HepG2 (cell line): ENCODE measurements around the gene ELL. TPM values are rescaled to one million over a fixed set of nuclear protein-coding genes. Genes with fewer than 3 reads are reported as not detected.

Source experiments
- ATAC-seq: fragments of 200-7000 bp; cut with Tn5 transposase; 3 replicates; pipeline ENCODE4 v1.9.1; 2020; ENCODE audit warnings: mild to moderate bottlenecking, moderate library complexity
- BruUV-seq: library from RNA; stranded (reverse); fragments of 400-500 nt; replicated peaks from 2 replicates; lab custom pipeline; 2021; lab: Mats Ljungman, UMichigan
- CTCF ChIA-PET: fragments of 300-600 bp; formaldehyde crosslinking; extraction: SDS; loops from one replicate; lab custom pipeline; 2021; ENCODE audit warnings: low total read pairs, inconsistent platforms, low intra/inter-chr PET ratio; lab: Yijun Ruan, JAX
- POLR2A ChIA-PET: fragments of 350-600 bp; sonication (Branson Sonifier 250); formaldehyde crosslinking; loops from one replicate; lab custom pipeline; 2020; ENCODE audit warnings: antibody characterized with exemption, inconsistent platforms; lab: Yijun Ruan, JAX
- DNase-seq: peaks from one replicate; pipeline ENCODE4 v3.0.0-alpha.2; 2015; ENCODE audit warnings: low spot score
- FAIRE-seq: peaks from 3 replicates; lab custom pipeline; 2011; peaks lifted over from hg19 to GRCh38; lab: Jason Lieb, UNC
- H2AFZ ChIP-seq: one replicate; pipeline ENCODE4 v1.6.1; 2011; ENCODE audit warnings: low read length, inconsistent platforms
- H3K27ac ChIP-seq: fragments of 300-600 bp; 3 replicates; pipeline ENCODE4 v1.8.0; 2011; ENCODE audit warnings: mixed run types, mild to moderate bottlenecking, mixed read lengths, low read length, inconsistent platforms; ENCODE audit not compliant: insufficient read depth; ENCODE audit errors: extremely low read length
- H3K27me3 ChIP-seq, 2 experiments: fragments of 200-600 bp in 1 of 2; 2 replicates in 1 of 2; 3 replicates in 1 of 2; pipeline versions ENCODE4 v1.6.0 to v1.8.0; 2011; ENCODE audit warnings: low read length in 2 of 2, mild to moderate bottlenecking in 2 of 2, moderate library complexity in 2 of 2, inconsistent platforms in 1 of 2; ENCODE audit not compliant: insufficient read depth in 2 of 2, control insufficient read depth in 1 of 2
- H3K36me3 ChIP-seq, 2 experiments: fragments of 200-600 bp in 1 of 2; replicated peaks in 1 of 2; 2 replicates in 1 of 2; 3 replicates in 1 of 2; pipeline versions ENCODE4 v1.5.1 to v1.8.0; 2011; ENCODE audit warnings: low read length in 2 of 2, inconsistent platforms in 1 of 2; ENCODE audit not compliant: insufficient read depth in 2 of 2, control insufficient read depth in 1 of 2
- H3K4me1 ChIP-seq: 2 replicates; pipeline ENCODE4 v1.5.1; 2012; ENCODE audit warnings: low read length, inconsistent platforms; ENCODE audit not compliant: insufficient read depth
- H3K4me2 ChIP-seq: 2 replicates; pipeline ENCODE4 v1.6.0; 2011; ENCODE audit warnings: low read depth, low read length, inconsistent platforms
- H3K4me3 ChIP-seq, 3 experiments: fragments of 200-600 bp in 1 of 3; sonication (generic), shearing (Covaris generic) in 1 of 3; replicated peaks in 1 of 3; 2 replicates each; pipeline ENCODE4 v1.5.1; 2011 to 2016; ENCODE audit warnings: low read length in 3 of 3, inconsistent platforms in 2 of 3, low read depth in 2 of 3, mild to moderate bottlenecking in 2 of 3, control low read depth in 1 of 3, mixed read lengths in 1 of 3; ENCODE audit not compliant: insufficient read depth in 1 of 3
- H3K79me2 ChIP-seq: one replicate; pipeline ENCODE4 v1.6.1; 2011; ENCODE audit warnings: low read length, inconsistent platforms; ENCODE audit not compliant: insufficient read depth
- H3K9ac ChIP-seq: 2 replicates; pipeline ENCODE4 v1.6.0; 2011; ENCODE audit warnings: mild to moderate bottlenecking, low read depth, low read length, inconsistent platforms; ENCODE audit not compliant: insufficient read depth
- H3K9me3 ChIP-seq: 2 replicates; pipeline ENCODE4 v1.5.1; 2012; ENCODE audit warnings: mild to moderate bottlenecking, low read length
- H4K20me1 ChIP-seq: 2 replicates; pipeline ENCODE4 v1.6.0; 2011; ENCODE audit warnings: inconsistent platforms, mild to moderate bottlenecking, low read length, moderate library complexity; ENCODE audit not compliant: insufficient read depth
- ADNP ChIP-seq: sonication (generic); formaldehyde crosslinking; IDR thresholded peaks from 2 replicates; pipeline ENCODE4 v1.4.0; 2020; ENCODE audit warnings: missing genetic modification reagents
- HDAC1 ChIP-seq: sonication (generic); formaldehyde crosslinking; IDR thresholded peaks from 2 replicates; pipeline ENCODE4 v1.5.1; 2020; ENCODE audit warnings: mild to moderate bottlenecking, missing genetic modification reagents
- NFAT5 ChIP-seq: sonication (generic); formaldehyde crosslinking; IDR thresholded peaks from 2 replicates; pipeline ENCODE4 v1.4.0; 2020; ENCODE audit warnings: missing genetic modification reagents
- TFDP1 ChIP-seq: IDR thresholded peaks from 2 replicates; pipeline ENCODE4 v1.6.1; 2016; ENCODE audit warnings: missing compliant biosample characterization, missing genetic modification reagents, borderline replicate concordance
- ZBTB10 ChIP-seq: sonication (generic); formaldehyde crosslinking; IDR thresholded peaks from 2 replicates; pipeline ENCODE4 v1.4.0; 2020; ENCODE audit warnings: missing genetic modification reagents, borderline replicate concordance
- ZC3H13 ChIP-seq: sonication (generic); formaldehyde crosslinking; IDR thresholded peaks from 2 replicates; pipeline ENCODE4 v1.8.1; 2023; ENCODE audit warnings: mild to moderate bottlenecking, missing genetic modification reagents, moderate library complexity
- ZNF3 ChIP-seq: IDR thresholded peaks from 2 replicates; pipeline ENCODE4 v1.7.0; 2017; ENCODE audit warnings: inconsistent platforms
- ZNF563 ChIP-seq: sonication (generic); formaldehyde crosslinking; IDR thresholded peaks from 2 replicates; pipeline ENCODE4 v1.8.0; 2022; ENCODE audit warnings: mild to moderate bottlenecking, moderate library complexity, missing genetic modification reagents
- ZNF629 ChIP-seq: sonication (generic); formaldehyde crosslinking; conservative IDR thresholded peaks from 2 replicates; pipeline ENCODE4 v1.5.0; 2020; ENCODE audit warnings: missing genetic modification reagents
- ZNF672 ChIP-seq: sonication (generic); formaldehyde crosslinking; IDR thresholded peaks from 2 replicates; pipeline ENCODE4 v1.8.1; 2022; ENCODE audit warnings: missing genetic modification reagents
- ZNF737 ChIP-seq: sonication (generic); formaldehyde crosslinking; IDR thresholded peaks from 2 replicates; pipeline ENCODE4 v1.5.0; 2020; ENCODE audit warnings: missing genetic modification reagents, mild to moderate bottlenecking, borderline replicate concordance
- WGBS: methylation state at CpG from one replicate; pipeline ENCODE4 v1.1.6; 2017; ENCODE audit warnings: low lambda C conversion rate; 5-methylcytosine and 5-hydroxymethylcytosine counted together
- in situ Hi-C: cut with HindIII; loops from 2 replicates; pipeline ENCODE4 v1.10.0; 2017; ENCODE audit warnings: low pct_unique_long_range_greater_than_20kb; ENCODE audit not compliant: extremely low pct_ligation_motif_present
- intact Hi-C: fragments of 100-400 bp; cut with micrococcal nuclease; formaldehyde crosslinking; loops from one replicate; pipeline ENCODE4 v1.10.0; 2022; ENCODE audit not compliant: unreplicated experiment
- polyA plus RNA-seq, 8 experiments: library from polyadenylated mRNA; depleted of rRNA in 3 of 8; stranded (reverse) in 7 of 8; unstranded in 1 of 8; fragments of >200 nt; fragmentation: Illumina TruSeq in 4 of 8; extraction: Trizol in 4 of 8; gene quantifications; 2 replicates each; pipeline versions ENCODE4 v1.2.1 to v1.2.3, GENCODE V29; 2011 to 2016; ENCODE audit warnings: low read depth in 4 of 8, missing spikeins in 1 of 8, mixed read lengths in 1 of 8; ENCODE audit not compliant: insufficient read depth in 1 of 8
- total RNA-seq, 5 experiments: library from RNA; depleted of rRNA; stranded (reverse); fragments of >200 nt; fragmentation: Illumina TruSeq; extraction: Trizol; gene quantifications; 2 replicates each; pipeline ENCODE4 v1.2.3, GENCODE V29; 2016; ENCODE audit warnings: low read depth in 1 of 5

Gene ELL
- total and polyA plus RNA-seq, 2 of the 13 experiments (the other 11 are each of a cell fraction or from before 2014, with no cell fraction given), result 3.7 to 5.4 TPM

GRCh38 chr19:18419195-18419698, 102.6 kb downstream of the ELL start, which contains the start of gene SSBP4 (continued):
- TF ChIP-seq TFDP1 (CRISPR knock-in tag), result peak; percentile 63; the same call in 1 of the 2 replicates

GRCh38 chr19:18418483-18419194, 103.2 kb downstream of the ELL start:
- peaks cover 31% of the 10 kb centered on the region for H3K79me2 ChIP-seq
- ChIA-PET POLR2A (interaction anchor here (0.8 to 3.7 kb wide), 14 partner anchors 8 to 169 kb away, joined by 3 to 25 read pairs (median 4); partner anchors contain the start of genes GDF15, JUND and LSM4), CTCF (no interaction called here)
- no peak overlapping the region for H2AFZ ChIP-seq
- DNase-seq (no peak), ATAC-seq (peak; percentile 11), FAIRE-seq (no peak)
- peak overlapping the region; percentile 73 for H3K9ac ChIP-seq
- 21% methylated on average over 13 of the region's 39 CpGs for WGBS
- H4K20me1 ChIP-seq, result peaks cover 8% of the 10 kb centered on the region; the same call in 1 of the 2 replicates
- peak overlapping the region; percentile 3 for H3K27ac ChIP-seq
- peak overlapping the region; percentile 59 to 78 (median 60); a peak in 5 of 6 replicates for H3K4me3 ChIP-seq
- peak overlapping the region; percentile 85 for H3K4me2 ChIP-seq
- H3K36me3 ChIP-seq, result 0 out of 5 replicates have a peak, but pooled peaks cover 0 to 3% of the 10 kb centered on the region in 2 experiments
- H3K4me1 ChIP-seq, result peaks cover 69% of the 10 kb centered on the region
- no peaks in the 10 kb centered on the region for H3K27me3 ChIP-seq
- in situ Hi-C loops (loop anchor here (10.0 kb wide), 2 partner anchors 144 to 214 kb away; partner anchors contain the start of genes IQCN and RAB3A), intact Hi-C loops (no loop called here)
- BruUV-seq, result no TSS peak
- H3K9me3 ChIP-seq, result no peaks in the 10 kb centered on the region
- 0 out of 2 replicates have a peak, but pooled peaks have one; percentile 26 for TF ChIP-seq ZNF672
- TF ChIP-seq ZC3H13 (CRISPR knock-in tag), result 0 out of 2 replicates have a peak, but pooled peaks have one; percentile 3
- TF ChIP-seq HDAC1 (CRISPR knock-in tag), result peak; percentile 11; the same call in 1 of the 2 replicates
- TF ChIP-seq ZNF629 (CRISPR knock-in tag), result peak; percentile 90
- TF ChIP-seq ZBTB10 (CRISPR knock-in tag), result 0 out of 2 replicates have a peak, but pooled peaks have one; percentile 25
- TF ChIP-seq ADNP, result 0 out of 2 replicates have a peak, but pooled peaks have one; percentile 7
- 0 out of 2 replicates have a peak, but pooled peaks have one; percentile 39 for TF ChIP-seq NFAT5 (CRISPR knock-in tag)
- TF ChIP-seq ZNF563 (CRISPR knock-in tag), result no peak
- 0 out of 2 replicates have a peak, but pooled peaks have one; percentile 79 for TF ChIP-seq ZNF737 (CRISPR knock-in tag)
- no peak for TF ChIP-seq ZNF3
